IMR-90 (cell line): ENCODE results near the gene KPNA3.
A peak's percentile ranks its signal among the peaks of the same experiment; 100 is the strongest.

Source experiments
- FOS ChIP-seq: fragments of 150-350 bp; IDR thresholded peaks from 2 replicates; pipeline ENCODE4 v1.6.1; 2016; ENCODE audit warnings: low read depth, low read length
- POLR2A ChIP-seq: IDR thresholded peaks from 2 replicates; pipeline ENCODE4 v1.6.1; 2012; ENCODE audit warnings: mild to moderate bottlenecking, low read depth, low read length
- RAD21 ChIP-seq: IDR thresholded peaks from 2 replicates; pipeline ENCODE4 v1.6.1; 2012; ENCODE audit warnings: low read length, improper control_type of control experiment
- RCOR1 ChIP-seq: IDR thresholded peaks from 2 replicates; pipeline ENCODE4 v1.6.1; 2012; ENCODE audit warnings: mild to moderate bottlenecking, low read length, improper control_type of control experiment; ENCODE audit not compliant: insufficient replicate concordance
- RFX5 ChIP-seq: IDR thresholded peaks from 2 replicates; pipeline ENCODE4 v1.8.0; 2012; ENCODE audit warnings: low read depth, mild to moderate bottlenecking, low read length, moderate library complexity
- SMC3 ChIP-seq: fragments of 150-350 bp; IDR thresholded peaks from 2 replicates; pipeline ENCODE4 v1.6.1; 2016; ENCODE audit warnings: low read depth, mild to moderate bottlenecking, antibody characterized with exemption, low read length, moderate library complexity
- TF ChIP-seq, protein P1 (sequence below): conservative IDR thresholded peaks from 2 replicates; pipeline ENCODE4 v1.5.1; 2012; ENCODE audit warnings: mild to moderate bottlenecking, low read depth, low read length, improper control_type of control experiment
- TF ChIP-seq, protein P2 (sequence below): fragments of 150-350 bp; IDR thresholded peaks from 2 replicates; pipeline ENCODE4 v1.6.1; 2017; ENCODE audit warnings: mild to moderate bottlenecking, antibody characterized with exemption, low read length, low read depth

DNA sequence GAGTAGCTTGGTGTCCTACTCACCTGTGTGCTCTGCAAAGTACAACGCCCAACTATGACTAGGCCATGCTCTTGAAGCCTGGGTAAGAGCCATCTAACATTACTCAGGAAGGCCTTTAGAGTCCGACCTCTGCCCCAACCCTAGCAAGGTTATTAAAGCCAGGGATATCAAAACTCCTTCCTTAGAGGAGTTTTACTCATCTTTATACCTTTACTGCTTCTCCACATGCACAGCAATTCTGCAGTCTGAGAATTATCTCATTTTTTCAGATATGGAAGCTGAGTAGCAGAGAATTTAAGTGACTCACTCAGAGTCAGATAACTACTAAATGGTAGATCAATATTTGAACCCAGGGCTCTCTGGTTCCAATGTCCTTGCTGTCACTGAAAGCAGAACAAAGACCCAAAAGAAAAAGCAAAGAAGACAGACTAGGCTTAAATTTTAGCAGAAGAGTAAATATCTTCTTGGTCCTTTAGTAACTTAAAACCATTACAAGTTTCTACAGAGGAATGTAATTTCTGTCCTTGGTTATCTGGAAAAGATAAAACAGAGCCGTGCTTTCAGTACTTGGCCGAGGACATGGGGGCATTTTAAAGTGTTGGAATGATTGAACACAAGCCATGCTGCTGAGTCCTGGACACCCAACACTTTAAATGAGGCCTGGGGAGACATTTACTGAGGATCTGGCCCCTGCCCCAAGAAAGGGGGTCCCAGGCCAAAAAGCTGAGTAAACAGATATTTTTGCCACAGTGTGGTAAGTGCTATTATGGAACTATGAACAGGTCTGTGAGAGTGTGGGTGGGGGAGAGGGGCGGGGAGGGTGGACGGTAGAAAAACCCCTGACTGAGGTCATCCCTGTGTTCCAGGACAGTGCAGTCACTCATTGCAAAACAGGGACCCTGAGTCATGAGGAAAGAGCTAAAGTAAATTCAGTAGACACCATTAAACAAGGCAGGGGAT is 18.4 kb upstream of the KPNA3 start:
- no peak for TF ChIP-seq POLR2A
- TF ChIP-seq, protein P1, sequence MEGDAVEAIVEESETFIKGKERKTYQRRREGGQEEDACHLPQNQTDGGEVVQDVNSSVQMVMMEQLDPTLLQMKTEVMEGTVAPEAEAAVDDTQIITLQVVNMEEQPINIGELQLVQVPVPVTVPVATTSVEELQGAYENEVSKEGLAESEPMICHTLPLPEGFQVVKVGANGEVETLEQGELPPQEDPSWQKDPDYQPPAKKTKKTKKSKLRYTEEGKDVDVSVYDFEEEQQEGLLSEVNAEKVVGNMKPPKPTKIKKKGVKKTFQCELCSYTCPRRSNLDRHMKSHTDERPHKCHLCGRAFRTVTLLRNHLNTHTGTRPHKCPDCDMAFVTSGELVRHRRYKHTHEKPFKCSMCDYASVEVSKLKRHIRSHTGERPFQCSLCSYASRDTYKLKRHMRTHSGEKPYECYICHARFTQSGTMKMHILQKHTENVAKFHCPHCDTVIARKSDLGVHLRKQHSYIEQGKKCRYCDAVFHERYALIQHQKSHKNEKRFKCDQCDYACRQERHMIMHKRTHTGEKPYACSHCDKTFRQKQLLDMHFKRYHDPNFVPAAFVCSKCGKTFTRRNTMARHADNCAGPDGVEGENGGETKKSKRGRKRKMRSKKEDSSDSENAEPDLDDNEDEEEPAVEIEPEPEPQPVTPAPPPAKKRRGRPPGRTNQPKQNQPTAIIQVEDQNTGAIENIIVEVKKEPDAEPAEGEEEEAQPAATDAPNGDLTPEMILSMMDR: no peak
- TF ChIP-seq RFX5: no peak
- peak; percentile 55; the same call in 1 of the 2 replicates for TF ChIP-seq FOS
- TF ChIP-seq SMC3: no peak
- TF ChIP-seq RCOR1: no peak
- TF ChIP-seq, protein P2, sequence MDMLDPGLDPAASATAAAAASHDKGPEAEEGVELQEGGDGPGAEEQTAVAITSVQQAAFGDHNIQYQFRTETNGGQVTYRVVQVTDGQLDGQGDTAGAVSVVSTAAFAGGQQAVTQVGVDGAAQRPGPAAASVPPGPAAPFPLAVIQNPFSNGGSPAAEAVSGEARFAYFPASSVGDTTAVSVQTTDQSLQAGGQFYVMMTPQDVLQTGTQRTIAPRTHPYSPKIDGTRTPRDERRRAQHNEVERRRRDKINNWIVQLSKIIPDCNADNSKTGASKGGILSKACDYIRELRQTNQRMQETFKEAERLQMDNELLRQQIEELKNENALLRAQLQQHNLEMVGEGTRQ: no peak
- no peak for TF ChIP-seq RAD21
